ENCODE results near the gene DKK2.

Gene DKK2

DNA sequence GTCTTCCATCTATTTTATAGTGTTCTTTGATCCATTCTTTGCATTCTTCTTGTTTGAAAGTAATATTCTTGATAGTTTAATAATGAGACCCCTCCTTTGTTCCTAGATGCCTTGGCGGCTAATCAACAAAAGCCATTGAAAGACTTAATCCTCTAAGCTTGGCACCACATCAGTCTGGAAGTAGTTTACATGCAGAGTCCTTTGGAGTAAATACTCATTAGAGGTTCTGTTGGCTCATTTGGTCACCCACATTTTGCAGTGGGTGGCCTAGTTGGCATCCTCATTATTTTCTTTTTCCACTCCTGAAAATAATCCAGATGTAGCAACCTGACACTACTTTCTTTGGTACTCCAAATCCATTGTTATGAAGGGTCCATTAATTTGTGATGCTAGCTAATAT lies 64.5 kb downstream of the DKK2 start:
- TF ChIP-seq, protein P1, sequence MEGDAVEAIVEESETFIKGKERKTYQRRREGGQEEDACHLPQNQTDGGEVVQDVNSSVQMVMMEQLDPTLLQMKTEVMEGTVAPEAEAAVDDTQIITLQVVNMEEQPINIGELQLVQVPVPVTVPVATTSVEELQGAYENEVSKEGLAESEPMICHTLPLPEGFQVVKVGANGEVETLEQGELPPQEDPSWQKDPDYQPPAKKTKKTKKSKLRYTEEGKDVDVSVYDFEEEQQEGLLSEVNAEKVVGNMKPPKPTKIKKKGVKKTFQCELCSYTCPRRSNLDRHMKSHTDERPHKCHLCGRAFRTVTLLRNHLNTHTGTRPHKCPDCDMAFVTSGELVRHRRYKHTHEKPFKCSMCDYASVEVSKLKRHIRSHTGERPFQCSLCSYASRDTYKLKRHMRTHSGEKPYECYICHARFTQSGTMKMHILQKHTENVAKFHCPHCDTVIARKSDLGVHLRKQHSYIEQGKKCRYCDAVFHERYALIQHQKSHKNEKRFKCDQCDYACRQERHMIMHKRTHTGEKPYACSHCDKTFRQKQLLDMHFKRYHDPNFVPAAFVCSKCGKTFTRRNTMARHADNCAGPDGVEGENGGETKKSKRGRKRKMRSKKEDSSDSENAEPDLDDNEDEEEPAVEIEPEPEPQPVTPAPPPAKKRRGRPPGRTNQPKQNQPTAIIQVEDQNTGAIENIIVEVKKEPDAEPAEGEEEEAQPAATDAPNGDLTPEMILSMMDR (IDR thresholded peaks at IDR 0.05; ENCODE audit: unreplicated experiment in 3 of 3): no peak
- H3K9me3 Mint-ChIP-seq: peaks cover 10% of the 10 kb centered on the region
- no peaks in the 10 kb centered on the region for H3K27me3 Mint-ChIP-seq (ENCODE audit: low read depth)
- H3K27ac Mint-ChIP-seq: no peak overlapping the region
- no peaks in the 10 kb centered on the region for H3K36me3 Mint-ChIP-seq (ENCODE audit: low read depth)
- H3K4me1 Mint-ChIP-seq: no peaks in the 10 kb centered on the region
- no peak overlapping the region for H3K4me3 Mint-ChIP-seq

DNA sequence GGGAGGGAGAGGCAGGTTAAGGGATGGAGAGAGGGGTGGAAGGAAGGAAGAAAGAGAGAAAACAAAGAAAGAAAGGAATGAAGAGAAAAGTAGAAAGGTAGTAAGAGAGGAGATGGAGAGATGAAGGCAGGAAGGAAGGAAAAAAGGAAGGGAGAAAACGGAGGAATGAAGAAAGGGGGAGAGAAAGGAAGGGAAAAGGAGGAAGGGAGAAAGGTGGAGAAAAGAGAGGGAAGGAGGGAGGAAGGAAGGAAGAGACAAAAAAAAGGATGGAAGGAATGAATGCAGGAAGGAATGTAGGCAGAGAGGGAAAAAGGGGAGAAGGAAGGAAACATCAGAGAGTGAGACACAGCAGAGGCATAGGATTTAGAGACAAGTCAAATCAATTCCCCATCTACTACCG lies 68.2 kb downstream of the DKK2 start:
- Mint-ChIP-seq H3K4me3 (no peak overlapping the region), H3K27ac (no peak overlapping the region), H3K36me3 (ENCODE audit: low read depth) (no peaks in the 10 kb centered on the region), H3K9me3 (peaks cover 3% of the 10 kb centered on the region), H3K27me3 (ENCODE audit: low read depth) (no peaks in the 10 kb centered on the region), H3K4me1 (no peaks in the 10 kb centered on the region)
- TF ChIP-seq, protein P1 (IDR thresholded peaks at IDR 0.05; ENCODE audit: unreplicated experiment in 3 of 3): no peak

DNA sequence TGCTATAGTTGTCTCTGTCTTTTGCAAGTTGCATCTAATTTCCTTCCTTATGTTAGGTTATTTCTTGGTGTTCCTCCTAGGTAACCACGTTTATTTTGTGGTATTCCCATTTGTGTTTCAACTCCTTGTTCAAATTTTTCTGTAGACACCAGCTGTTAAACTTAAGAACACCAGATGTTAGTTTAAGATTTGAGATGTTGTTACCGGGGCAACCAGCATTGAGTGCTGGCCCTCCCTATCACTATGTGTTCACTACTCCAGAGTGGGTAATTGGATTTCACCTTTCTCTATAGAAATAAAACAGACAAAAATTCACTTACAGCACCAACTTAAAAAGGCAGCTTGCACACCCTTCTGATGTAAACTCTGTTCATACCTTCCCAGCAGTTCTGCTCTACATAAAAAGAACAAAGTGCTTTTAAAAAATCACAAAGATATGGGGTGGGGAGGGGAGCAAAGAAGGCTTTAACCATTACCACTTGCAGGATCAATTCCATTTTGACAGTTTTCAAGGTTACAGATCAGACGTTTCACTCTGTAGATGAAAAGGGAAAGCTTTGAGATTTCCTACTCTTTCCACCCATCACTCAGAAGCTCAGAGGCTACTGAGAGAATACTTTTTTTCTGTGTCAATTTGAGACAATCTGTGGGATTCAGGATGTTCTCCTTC lies 82.9 kb downstream of the DKK2 start:
- H3K27me3 Mint-ChIP-seq (ENCODE audit: low read depth): no peaks in the 10 kb centered on the region
- H3K4me1 Mint-ChIP-seq: no peaks in the 10 kb centered on the region
- TF ChIP-seq, protein P1 (IDR thresholded peaks at IDR 0.05; ENCODE audit: unreplicated experiment in 3 of 3): no peak
- H3K9me3 Mint-ChIP-seq: peaks cover 2% of the 10 kb centered on the region
- no peaks in the 10 kb centered on the region for H3K36me3 Mint-ChIP-seq (ENCODE audit: low read depth)
- no peak overlapping the region for H3K27ac Mint-ChIP-seq
- no peak overlapping the region for H3K4me3 Mint-ChIP-seq

DNA sequence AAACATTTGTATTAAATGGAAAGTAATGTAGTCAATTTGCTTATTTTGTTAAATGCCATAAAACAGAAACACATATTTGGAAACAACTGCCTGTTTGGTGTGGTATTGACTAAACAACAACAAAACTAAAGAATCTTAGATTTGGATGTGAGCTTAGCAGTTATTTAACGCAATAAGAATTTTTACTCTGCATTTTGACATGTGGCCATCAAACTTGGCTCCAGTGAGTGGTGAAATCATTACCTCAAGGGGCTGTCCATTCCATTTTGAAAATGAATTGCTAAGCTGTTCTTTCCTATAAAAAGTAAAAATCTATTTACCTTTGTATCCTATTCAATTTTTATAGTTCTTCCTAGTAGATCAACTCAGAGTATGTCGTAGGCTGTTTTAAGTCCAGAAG lies 84.2 kb downstream of the DKK2 start:
- H3K27me3 Mint-ChIP-seq (ENCODE audit: low read depth): no peaks in the 10 kb centered on the region
- no peak overlapping the region for H3K4me3 Mint-ChIP-seq
- no peaks in the 10 kb centered on the region for H3K36me3 Mint-ChIP-seq (ENCODE audit: low read depth)
- no peaks in the 10 kb centered on the region for H3K4me1 Mint-ChIP-seq
- no peak overlapping the region for H3K27ac Mint-ChIP-seq
- peaks cover 2% of the 10 kb centered on the region for H3K9me3 Mint-ChIP-seq
- TF ChIP-seq, protein P1 (IDR thresholded peaks at IDR 0.05; ENCODE audit: unreplicated experiment in 3 of 3): no peak

DNA sequence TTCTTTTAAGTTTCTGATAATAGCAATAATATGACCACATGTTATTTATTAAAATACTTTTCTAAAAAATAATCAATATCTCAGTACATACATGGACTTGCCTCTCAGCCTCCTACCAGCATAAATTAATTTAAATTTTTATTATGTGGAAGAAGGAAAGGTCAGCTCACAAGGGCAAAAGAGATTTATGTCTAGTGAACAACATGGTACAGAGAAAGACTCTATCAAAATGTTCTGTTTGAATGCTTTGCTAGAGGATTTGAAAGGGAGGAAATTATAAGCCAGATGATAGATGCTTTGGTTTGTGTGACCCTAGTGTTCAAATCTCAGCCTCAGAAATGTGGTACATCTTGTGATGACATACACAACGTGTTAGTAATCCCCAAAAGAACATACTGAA lies 94.3 kb downstream of the DKK2 start:
- Mint-ChIP-seq H3K4me3 (no peak overlapping the region), H3K27ac (peak overlapping the region in 1 of 3 experiments; percentile 19)
- TF ChIP-seq, protein P1 (IDR thresholded peaks at IDR 0.05; ENCODE audit: unreplicated experiment in 3 of 3): no peak

DNA sequence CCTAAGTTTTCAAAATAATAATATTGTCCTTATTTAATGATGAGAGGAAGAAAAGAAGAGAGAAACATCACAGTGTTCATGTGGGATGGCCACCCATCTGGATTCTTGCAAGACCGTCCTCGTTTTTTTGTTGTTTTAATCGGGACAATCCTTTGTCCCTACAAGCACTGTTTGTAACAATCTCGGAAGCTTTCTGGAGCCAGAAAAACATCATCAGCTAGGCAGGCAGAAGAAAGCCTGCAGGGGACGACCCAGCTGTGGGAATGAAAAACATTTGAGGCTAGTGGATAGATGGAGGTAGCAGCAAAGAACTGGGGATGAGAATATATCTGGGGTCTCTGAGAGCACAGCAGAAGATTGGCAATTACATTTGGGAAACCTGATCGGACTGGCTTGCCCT lies 105.6 kb downstream of the DKK2 start:
- Mint-ChIP-seq H3K27me3 (ENCODE audit: low read depth) (no peaks in the 10 kb centered on the region), H3K9me3 (peaks cover 3% of the 10 kb centered on the region), H3K4me3 (no peak overlapping the region), H3K36me3 (ENCODE audit: low read depth) (no peaks in the 10 kb centered on the region), H3K4me1 (no peaks in the 10 kb centered on the region), H3K27ac (no peak overlapping the region)
- TF ChIP-seq, protein P1 (IDR thresholded peaks at IDR 0.05; ENCODE audit: unreplicated experiment in 3 of 3): no peak

More for the DNA sequence above, 94.3 kb downstream of the DKK2 start:
- Mint-ChIP-seq H3K27me3 (ENCODE audit: low read depth) (no peaks in the 10 kb centered on the region), H3K4me1 (no peaks in the 10 kb centered on the region), H3K9me3 (peaks cover 3% of the 10 kb centered on the region), H3K36me3 (ENCODE audit: low read depth) (no peaks in the 10 kb centered on the region)

Data from nephron (organoid).